Gastroesophageal sphincter (tissue), 4 donors: Measurements from ENCODE around the gene GSAP. TPM values are rescaled to one million over a fixed set of nuclear protein-coding genes. Genes with fewer than 3 reads are reported as not detected.

ENCODE experiments used
- ATAC-seq: fragments of 150-250 bp; one replicate; pipeline ENCODE4 v1.9.1; 2016; ENCODE audit warnings: mild to moderate bottlenecking, moderate library complexity
- H3K27ac ChIP-seq, 4 donors: fragments of 200-600 bp; sonication (generic) in 3 of 4; 1 replicate in 3 of 4; 2 replicates in 1 of 4; pipeline ENCODE4 v1.5.1; 2016 to 2019
- H3K27me3 ChIP-seq: fragments of 200-600 bp; sonication (generic); one replicate; pipeline ENCODE4 v1.5.1; 2019
- H3K36me3 ChIP-seq, 2 donors: fragments of 200-600 bp; sonication (generic); one replicate each; pipeline ENCODE4 v1.5.1; 2019; ENCODE audit warnings: control low read depth in 1 of 2
- H3K4me1 ChIP-seq, 3 donors: fragments of 200-600 bp; sonication (generic); 1 replicate in 2 of 3; 2 replicates in 1 of 3; pipeline ENCODE4 v1.5.1; 2016 to 2019; ENCODE audit warnings: control low read depth in 2 of 3
- H3K4me3 ChIP-seq, 2 donors: fragments of 200-600 bp; sonication (generic); one replicate each; pipeline ENCODE4 v1.5.1; 2019; ENCODE audit warnings: mild to moderate bottlenecking in 1 of 2, moderate library complexity in 1 of 2
- H3K9me3 ChIP-seq, 3 donors: fragments of 200-600 bp; sonication (generic); one replicate each; pipeline ENCODE4 v1.5.1; 2017 to 2019; ENCODE audit warnings: control low read depth in 2 of 3
- CTCF ChIP-seq, 4 experiments: fragments of 200-600 bp in 2 of 4; fragments of 450-650 bp in 2 of 4; sonication (generic) in 1 of 4; IDR thresholded peaks; one replicate each; pipeline ENCODE4 v1.5.1; 2017 to 2019; ENCODE audit warnings: antibody characterized with exemption in 4 of 4, mild to moderate bottlenecking in 2 of 4, moderate library complexity in 2 of 4
- EP300 ChIP-seq: sonication (generic); formaldehyde crosslinking; IDR thresholded peaks from one replicate; pipeline ENCODE4 v1.6.1; 2017; ENCODE audit warnings: antibody characterized with exemption, mild to moderate bottlenecking
- POLR2A ChIP-seq, 2 donors: fragments of 450-650 bp; IDR thresholded peaks; one replicate each; pipeline ENCODE4 v1.6.1; 2017; ENCODE audit warnings: antibody characterized with exemption in 2 of 2, mild to moderate bottlenecking in 2 of 2, moderate library complexity in 1 of 2
- POLR2AphosphoS5 ChIP-seq: sonication (generic); formaldehyde crosslinking; IDR thresholded peaks from one replicate; pipeline ENCODE4 v1.6.1; 2017; ENCODE audit warnings: antibody characterized with exemption
- WGBS, 2 donors: methylation state at CpG; one replicate each; pipeline ENCODE4 v1.1.5; 2018; ENCODE audit warnings: low coverage in 1 of 2; 5-methylcytosine and 5-hydroxymethylcytosine counted together
- total RNA-seq, 4 donors: library from RNA; depleted of rRNA; stranded (reverse); fragments of >200 nt; gene quantifications; one replicate each; pipeline ENCODE4 v1.1.0, GENCODE V29; 2016

Gene GSAP
- total RNA-seq, 4 donors from 2014 or later, result 12.8 to 23.7 (median 15.5) TPM

- Histone ChIP-seq H3K27me3 (no peaks in the 10 kb centered on the region), H3K4me3 (no peak overlapping the region), H3K27ac (peak overlapping the region in 2 of 4 donors; percentile 20 to 50), H3K4me1 (peaks cover 9 to 63% (median 19%) of the 10 kb centered on the region in 3 donors), H3K36me3 (peaks cover 0 to 9% of the 10 kb centered on the region in 2 donors), H3K9me3 (no peaks in the 10 kb centered on the region)
- TF ChIP-seq POLR2A (IDR thresholded peaks at IDR 0.05) (no peak), EP300 (no peak), CTCF (IDR thresholded peaks at IDR 0.05) (no peak), POLR2AphosphoS5 (no peak)
- no peak for ATAC-seq
- WGBS, 2 donors, result 90% methylated on average over 2 of the region's 4 CpGs; no CpG with 5 or more reads in 1 of the 2 donors
Measured at GRCh38 chr7:77308792-77309191, 107.4 kb downstream of the GSAP start.

GRCh38 chr7:77306231-77307067 is 109.7 kb downstream of the GSAP start:
- WGBS, 2 donors, result 62 to 71% methylated on average over 7 of the region's 17 CpGs
- peaks cover 0 to 40% (median 8%) of the 10 kb centered on the region in 3 donors for H3K4me1 ChIP-seq
- no peaks in the 10 kb centered on the region for H3K27me3 ChIP-seq
- no peaks in the 10 kb centered on the region for H3K9me3 ChIP-seq
- H3K36me3 ChIP-seq, result peaks cover 0 to 9% of the 10 kb centered on the region in 2 donors
- H3K27ac ChIP-seq, result no peak overlapping the region
- ATAC-seq, result no peak
- TF ChIP-seq POLR2A (IDR thresholded peaks at IDR 0.05), result no peak
- no peak for TF ChIP-seq CTCF (IDR thresholded peaks at IDR 0.05)
- H3K4me3 ChIP-seq, result no peak overlapping the region

- no peak for ATAC-seq
- Histone ChIP-seq H3K27me3 (no peaks in the 10 kb centered on the region), H3K9me3 (peaks cover 0 to 8% (median 0%) of the 10 kb centered on the region in 3 donors), H3K4me3 (no peak overlapping the region), H3K27ac (no peak overlapping the region), H3K36me3 (peaks cover 0 to 16% of the 10 kb centered on the region in 2 donors), H3K4me1 (no peaks in the 10 kb centered on the region)
- WGBS, 2 donors, result 100% methylated on average over 2 of the region's 2 CpGs; no CpG with 5 or more reads in 1 of the 2 donors
- TF ChIP-seq CTCF (IDR thresholded peaks at IDR 0.05), result no peak
- TF ChIP-seq EP300, result no peak
- no peak for TF ChIP-seq POLR2A (IDR thresholded peaks at IDR 0.05)
- TF ChIP-seq POLR2AphosphoS5, result no peak
Measured at GRCh38 chr7:77295549-77295948, 120.6 kb downstream of the GSAP start.

- Histone ChIP-seq H3K27me3 (no peaks in the 10 kb centered on the region), H3K4me1 (no peaks in the 10 kb centered on the region), H3K36me3 (peaks cover 0 to 28% of the 10 kb centered on the region in 2 donors), H3K27ac (no peak overlapping the region), H3K9me3 (peaks cover 0 to 8% (median 0%) of the 10 kb centered on the region in 3 donors), H3K4me3 (no peak overlapping the region)
- TF ChIP-seq EP300 (no peak), POLR2A (IDR thresholded peaks at IDR 0.05) (no peak), CTCF (IDR thresholded peaks at IDR 0.05) (no peak), POLR2AphosphoS5 (no peak)
- no peak for ATAC-seq
- WGBS, 2 donors, result 73 to 87% methylated on average over 2 to 4 of the region's 4 CpGs
Measured at GRCh38 chr7:77293046-77293445, 123.1 kb downstream of the GSAP start.

GRCh38 chr7:77290425-77290824 is 125.7 kb downstream of the GSAP start:
- H3K4me3 ChIP-seq, result no peak overlapping the region
- no peaks in the 10 kb centered on the region for H3K4me1 ChIP-seq
- H3K36me3 ChIP-seq, result peaks cover 0 to 42% of the 10 kb centered on the region in 2 donors
- no peak for ATAC-seq
- TF ChIP-seq POLR2AphosphoS5, result no peak
- TF ChIP-seq CTCF (IDR thresholded peaks at IDR 0.05), result no peak
- TF ChIP-seq EP300, result no peak
- no peak for TF ChIP-seq POLR2A (IDR thresholded peaks at IDR 0.05)
- no peak overlapping the region for H3K27ac ChIP-seq
- H3K27me3 ChIP-seq, result no peaks in the 10 kb centered on the region
- H3K9me3 ChIP-seq, result no peaks in the 10 kb centered on the region
